B cell (primary cell): ENCODE results near the gene SLC39A2.
"Not testable (repeated sequence)": the region's sequence is repeated elsewhere in the genome, so short reads cannot be mapped to it uniquely, and the experiment has no call there.

Experiments used
- EZH2 ChIP-seq: IDR thresholded peaks from 2 replicates; pipeline ENCODE4 v1.6.1; 2012; ENCODE audit warnings: borderline replicate concordance, low read depth, mild to moderate bottlenecking, moderate library complexity, low read length; ENCODE audit not compliant: insufficient read depth, poor library complexity, severe bottlenecking
- TF ChIP-seq, protein P1 (sequence below): fragments of 200-600 bp; IDR thresholded peaks from one replicate; pipeline ENCODE4 v1.8.0; 2022; ENCODE audit warnings: antibody characterized with exemption, mild to moderate bottlenecking

DNA sequence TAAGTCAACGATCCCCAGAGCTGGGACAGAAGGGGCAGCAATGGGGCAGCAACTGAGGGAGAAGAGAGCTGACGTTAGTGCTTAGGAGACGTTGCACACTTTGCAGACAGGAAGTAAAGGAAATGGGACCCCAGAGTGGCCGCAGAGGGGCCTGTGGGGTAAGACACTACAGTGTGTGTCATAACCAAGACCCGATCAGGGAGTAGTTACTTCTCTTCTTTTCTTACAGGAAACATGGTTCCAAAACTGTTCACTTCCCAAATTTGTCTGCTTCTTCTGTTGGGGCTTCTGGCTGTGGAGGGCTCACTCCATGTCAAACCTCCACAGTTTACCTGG is 43.6 kb upstream of the SLC39A2 start:
- TF ChIP-seq, protein P1, sequence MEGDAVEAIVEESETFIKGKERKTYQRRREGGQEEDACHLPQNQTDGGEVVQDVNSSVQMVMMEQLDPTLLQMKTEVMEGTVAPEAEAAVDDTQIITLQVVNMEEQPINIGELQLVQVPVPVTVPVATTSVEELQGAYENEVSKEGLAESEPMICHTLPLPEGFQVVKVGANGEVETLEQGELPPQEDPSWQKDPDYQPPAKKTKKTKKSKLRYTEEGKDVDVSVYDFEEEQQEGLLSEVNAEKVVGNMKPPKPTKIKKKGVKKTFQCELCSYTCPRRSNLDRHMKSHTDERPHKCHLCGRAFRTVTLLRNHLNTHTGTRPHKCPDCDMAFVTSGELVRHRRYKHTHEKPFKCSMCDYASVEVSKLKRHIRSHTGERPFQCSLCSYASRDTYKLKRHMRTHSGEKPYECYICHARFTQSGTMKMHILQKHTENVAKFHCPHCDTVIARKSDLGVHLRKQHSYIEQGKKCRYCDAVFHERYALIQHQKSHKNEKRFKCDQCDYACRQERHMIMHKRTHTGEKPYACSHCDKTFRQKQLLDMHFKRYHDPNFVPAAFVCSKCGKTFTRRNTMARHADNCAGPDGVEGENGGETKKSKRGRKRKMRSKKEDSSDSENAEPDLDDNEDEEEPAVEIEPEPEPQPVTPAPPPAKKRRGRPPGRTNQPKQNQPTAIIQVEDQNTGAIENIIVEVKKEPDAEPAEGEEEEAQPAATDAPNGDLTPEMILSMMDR: not testable (repeated sequence)
- not testable (repeated sequence) for TF ChIP-seq EZH2
